IPS-NIHi7 (cell line): ENCODE data around the gene RGL3.
A peak's percentile ranks its signal among the peaks of the same experiment; 100 is the strongest.
"Not testable (repeated sequence)": the region's sequence is repeated elsewhere in the genome, so short reads cannot be mapped to it uniquely, and the experiment has no call there.

Source experiments
- DNase-seq: peaks from one replicate; pipeline ENCODE4 v3.0.0; 2012; ENCODE audit warnings: mixed read lengths; ENCODE audit errors: extremely low spot score

The RGL3 gene

DNA sequence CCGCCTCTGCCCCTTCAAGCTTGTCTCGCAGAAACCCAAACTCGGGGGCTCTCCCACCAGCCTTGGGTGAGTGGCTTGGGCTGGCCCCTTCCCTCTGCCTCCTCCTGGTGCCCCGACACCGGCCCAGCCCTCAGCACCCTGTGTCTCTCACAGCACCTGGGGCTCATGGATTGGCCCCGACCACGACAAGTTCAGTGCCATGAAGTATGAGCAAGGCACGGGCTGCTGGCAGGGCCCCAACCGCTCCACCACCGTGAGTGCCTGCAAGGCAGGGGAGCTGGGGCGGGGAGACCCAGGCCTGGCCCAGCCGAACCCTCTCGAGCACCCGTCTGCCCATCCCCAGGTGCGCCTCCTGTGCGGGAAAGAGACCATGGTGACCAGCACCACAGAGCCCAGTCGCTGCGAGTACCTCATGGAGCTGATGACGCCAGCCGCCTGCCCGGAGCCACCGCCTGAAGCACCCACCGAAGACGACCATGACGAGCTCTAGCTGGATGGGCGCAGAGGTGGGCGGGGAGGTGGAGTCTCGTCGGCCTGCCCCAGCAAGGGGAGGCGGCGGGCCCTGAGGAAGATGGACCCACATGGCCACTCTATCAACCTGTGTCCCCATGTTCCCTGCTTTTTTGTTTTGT lies 29.9 kb upstream of the RGL3 start:
- DNase-seq: no peak

DNA sequence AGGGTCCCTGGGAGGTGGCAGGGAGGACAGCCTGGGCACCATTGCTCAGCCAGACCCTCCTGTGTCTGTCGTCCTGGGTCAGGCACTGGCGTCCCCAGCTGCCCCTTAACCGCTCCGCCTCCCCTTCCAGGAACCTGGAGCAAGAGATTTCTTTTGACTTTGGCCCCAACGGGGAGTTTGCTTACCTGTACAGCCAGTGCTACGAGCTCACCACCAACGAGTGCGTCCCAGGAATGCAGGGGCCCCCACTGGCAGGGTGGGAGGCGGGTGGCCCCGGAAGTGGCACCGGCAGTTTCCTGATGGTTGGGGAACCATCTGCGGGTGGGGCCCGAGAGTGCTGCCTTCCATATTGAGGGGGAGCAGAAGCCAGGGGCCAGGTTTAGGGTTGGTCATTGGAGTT lies 29.3 kb upstream of the RGL3 start:
- no peak for DNase-seq

DNA sequence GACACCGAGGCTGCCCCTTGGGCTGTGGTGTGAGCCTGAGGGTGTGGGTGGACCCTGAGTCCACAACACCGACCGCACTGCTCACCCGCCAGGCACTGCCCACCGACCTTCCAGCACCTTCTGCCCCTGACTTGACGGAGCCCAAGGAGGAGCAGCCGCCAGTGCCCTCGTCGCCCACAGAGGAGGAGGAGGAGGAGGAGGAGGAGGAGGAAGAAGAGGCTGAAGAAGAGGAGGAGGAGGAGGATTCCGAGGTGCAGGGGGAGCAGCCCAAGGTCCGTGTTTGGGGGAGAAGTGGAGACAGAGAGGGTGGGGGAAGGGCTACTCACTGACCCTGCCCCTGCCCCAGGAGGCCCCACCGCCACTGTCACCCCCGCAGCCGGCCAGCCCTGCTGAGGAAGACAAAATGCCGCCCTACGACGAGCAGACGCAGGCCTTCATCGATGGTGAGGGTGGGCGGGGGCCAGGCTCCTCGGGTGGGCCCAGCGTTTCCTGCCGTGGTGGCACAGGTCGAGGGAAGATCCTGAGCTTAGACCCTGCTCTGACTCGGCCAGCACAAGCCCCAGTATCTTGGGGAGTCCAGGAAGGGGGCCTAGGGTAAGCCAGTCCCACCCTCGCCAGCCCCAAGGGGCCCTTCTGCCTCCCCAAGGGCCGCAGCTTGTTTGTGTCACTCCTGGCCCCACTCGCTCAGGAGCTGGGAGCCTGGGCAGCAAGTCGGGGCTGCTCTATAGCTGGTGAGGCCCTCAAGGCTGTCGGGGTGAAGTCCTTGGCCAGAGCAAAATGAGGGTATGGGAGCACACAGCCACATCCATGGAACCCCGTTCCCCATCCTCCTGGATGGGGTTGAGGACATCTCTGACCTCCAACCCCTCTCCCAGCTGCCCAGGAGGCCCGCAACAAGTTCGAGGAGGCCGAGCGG lies 28.5 kb upstream of the RGL3 start:
- DNase-seq: no peak

DNA sequence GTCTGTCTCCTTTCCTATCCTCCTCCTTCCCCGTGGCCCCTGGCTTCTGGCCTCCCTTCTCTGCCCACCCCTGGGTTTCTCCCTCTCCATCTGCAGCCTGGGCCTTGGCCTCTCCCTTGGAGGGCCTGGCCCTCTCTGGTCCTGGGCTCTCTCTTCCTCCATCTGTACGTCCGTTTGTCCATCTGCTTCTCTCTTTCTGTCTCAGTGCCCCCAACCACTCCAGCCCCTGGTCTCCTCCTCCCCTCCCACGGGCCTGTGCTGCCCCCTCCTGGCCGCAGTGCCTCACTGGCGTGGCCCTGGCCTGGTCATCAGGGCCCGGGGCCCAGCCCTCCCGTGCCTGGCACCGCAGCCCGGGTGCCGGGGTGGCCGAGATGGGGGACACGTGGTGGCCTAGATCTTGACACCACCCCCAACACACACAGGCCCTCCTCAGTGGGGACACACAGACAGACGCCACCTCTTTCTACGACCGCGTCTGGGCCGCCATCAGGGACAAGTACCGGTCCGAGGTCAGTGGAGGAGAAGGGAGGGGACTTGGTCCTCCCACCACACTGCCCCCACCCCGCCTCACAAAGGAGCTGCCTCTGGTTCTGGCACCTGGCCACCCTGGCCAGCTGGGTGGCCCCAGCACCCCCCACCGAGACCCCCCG lies 27.7 kb upstream of the RGL3 start:
- DNase-seq: peak; percentile 93

DNA sequence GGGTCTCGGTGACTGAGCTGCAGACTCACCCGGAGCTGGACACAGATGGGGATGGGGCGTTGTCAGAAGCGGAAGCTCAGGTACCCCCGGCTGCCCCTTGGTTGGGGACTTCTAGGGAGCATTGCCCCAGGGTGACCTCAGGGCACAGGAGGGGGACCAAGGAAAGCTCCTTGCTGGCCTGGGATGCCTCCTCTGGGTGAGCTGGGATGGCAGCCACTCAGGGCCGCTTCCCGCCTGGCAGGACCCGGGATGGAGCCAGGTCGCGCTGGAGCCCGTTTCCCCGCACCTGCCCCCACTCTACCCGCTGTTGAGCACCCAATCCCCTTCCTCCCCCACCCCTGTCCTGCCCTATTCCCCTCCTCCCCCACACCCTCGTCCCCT lies 27.1 kb upstream of the RGL3 start:
- no peak for DNase-seq

DNA sequence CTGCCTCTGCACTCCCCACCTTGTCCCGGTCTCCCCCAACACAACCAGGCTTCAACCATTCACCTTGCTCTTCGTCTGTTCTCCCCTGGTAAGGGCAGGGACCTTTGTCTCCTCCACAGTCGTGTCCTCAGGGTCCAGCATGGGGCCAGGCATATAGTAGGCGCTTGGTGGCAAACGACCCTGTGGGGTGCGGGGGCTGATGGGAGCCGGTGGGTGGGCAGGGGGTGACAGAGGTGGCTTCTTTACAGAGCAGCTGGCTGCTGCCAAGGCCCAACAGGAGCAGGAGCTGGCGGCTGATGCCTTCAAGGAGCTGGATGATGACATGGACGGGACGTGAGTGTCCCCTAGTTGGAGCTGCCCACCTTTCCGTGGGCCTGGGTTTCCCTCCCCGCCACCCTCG lies 26.0 kb upstream of the RGL3 start:
- DNase-seq: no peak

DNA sequence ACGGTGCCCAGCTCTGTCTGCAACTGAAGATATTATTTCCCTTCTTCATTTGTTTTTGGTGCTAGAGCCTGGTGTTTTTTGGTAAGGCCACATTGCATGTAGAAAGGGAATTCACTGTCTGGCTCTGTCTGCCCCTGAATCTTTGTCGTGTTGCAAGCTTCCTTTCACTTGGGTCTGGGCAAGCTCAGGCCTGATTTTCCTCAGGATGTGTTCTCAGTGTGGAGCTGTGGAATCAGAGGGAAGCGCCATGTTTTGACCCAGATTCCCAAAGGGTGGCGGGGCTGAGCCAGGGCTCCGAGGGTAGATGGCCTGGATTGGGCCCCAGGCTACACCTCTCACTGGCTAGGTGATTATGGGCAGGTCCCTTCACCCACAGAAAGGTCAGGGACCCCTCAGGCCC lies 24.9 kb upstream of the RGL3 start:
- DNase-seq: no peak

DNA sequence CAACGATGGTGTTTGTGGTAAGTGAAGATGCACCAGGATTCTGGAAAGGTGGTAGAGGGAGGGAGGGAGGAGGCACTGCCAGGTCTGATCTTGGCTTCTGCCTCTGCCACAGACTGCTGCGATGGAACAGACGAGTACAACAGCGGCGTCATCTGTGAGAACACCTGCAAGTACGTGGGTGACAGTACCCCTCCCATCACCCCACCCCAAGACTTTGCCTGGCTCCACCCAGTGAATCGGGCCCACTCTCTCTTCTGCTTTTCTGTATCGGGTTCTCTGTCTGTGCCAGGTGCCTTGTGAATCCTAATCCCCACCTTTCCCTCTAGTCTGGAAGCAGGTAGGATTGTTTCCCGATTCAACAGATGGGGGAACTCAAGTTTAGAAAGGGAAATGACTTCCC lies 18.8 kb upstream of the RGL3 start:
- no peak for DNase-seq

DNA sequence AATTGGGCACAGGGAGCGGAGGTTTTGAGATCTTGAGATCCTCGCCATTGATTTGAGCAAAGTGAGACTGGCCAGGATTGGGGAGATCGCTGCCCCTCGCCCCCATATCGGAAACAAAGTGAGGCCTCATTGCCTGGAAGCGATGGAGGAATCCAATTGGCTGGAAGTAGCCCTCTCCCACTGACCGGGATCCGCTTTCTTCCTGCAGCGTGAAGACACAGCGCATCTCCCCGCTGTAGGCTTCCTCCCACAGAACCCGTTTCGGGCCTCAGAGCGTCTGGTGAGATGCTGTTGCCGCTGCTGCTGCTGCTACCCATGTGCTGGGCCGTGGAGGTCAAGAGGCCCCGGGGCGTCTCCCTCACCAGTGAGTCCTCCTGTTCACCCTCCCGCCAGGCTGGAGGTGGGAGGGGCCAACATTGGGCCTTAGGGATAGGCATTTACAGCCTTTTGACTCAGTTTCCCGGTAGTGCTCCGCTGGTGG lies 16.8 kb upstream of the RGL3 start:
- no peak for DNase-seq

DNA sequence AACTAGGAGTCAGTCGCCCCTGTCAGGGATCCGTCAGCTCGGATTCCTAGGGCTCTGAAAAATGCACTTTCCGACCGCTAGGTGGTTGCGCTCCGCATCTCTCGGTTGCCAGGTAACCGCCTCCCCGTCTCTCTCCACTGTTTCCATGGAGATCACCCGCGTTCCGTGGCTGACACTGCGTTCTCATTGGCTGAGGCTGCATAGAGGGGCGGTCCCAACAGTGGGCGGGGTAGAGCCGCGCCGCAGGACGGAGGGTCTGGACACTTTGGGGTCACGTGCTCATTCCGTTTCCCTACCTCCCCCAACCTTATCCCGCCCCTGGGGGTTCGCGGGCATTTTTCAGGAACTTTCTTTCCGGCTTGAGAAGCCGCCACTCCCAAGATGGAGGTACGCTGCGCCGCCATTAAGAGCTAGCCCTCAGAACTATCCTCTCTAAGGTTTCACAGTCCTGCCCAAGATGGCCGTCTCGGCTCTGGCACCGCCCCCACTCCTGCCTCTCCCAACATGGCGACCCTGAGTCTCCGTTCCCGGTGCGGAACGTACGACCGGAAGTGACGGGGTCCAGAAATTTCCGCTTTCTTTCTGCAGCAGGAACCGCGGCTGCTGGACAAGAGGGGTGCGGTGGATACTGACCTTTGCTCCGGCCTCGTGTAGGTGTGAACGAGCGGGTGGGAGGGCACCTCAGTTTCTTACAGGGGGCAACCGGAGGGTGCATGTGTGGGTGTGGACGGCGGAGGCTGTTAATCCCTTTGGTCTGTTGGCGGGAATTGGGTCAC lies 16.1 kb upstream of the RGL3 start, which contains the start of the genes ODAD3 and PRKCSH:
Gene ODAD3 (minus strand): TSS at position 65 of the 776 bp plus-strand sequence. CDS start 105 bp downstream, outside the sequence.
Gene PRKCSH (plus strand): TSS at position 579 of the 776 bp plus-strand sequence. CDS start 483 bp downstream, outside the sequence.
- DNase-seq: peak; percentile 98

DNA sequence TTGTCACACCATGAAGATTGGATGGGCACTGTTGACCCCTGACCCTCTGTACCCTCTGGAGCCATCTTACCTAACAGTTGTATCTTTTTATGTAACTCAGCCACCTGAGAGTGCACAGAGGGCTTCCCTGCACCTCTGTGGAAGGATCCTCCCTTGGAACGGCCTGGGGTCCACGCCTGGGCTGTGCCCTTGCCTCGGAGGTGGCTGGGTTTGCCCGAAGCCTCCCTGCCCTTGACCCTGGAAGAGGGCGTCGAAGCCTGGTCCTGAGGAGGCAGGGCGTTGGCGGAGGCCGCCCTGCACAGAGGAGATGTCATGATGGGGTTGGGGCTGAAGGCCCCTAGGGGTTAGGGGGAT lies 15.6 kb upstream of the RGL3 start:
- no peak for DNase-seq

DNA sequence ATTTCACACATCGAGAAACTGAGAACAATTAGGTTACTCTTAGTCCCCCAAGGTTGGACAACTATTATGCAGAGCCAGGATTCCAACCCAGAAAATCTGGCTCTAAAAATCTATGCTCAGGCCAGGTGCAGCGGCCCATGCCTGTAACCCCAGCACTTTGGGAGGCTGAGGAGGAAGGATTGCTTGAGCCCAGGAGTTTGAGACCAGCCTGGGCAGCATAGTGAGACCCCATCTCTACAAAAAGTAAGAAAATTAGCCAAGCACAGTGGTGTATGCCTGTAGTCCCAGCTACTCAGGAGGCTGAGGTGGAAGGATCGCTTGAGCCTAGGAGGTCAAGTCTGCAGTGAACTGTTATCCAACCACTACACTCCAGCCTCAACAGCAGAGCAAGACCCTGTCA lies 14.4 kb upstream of the RGL3 start:
- DNase-seq: not testable (repeated sequence)

DNA sequence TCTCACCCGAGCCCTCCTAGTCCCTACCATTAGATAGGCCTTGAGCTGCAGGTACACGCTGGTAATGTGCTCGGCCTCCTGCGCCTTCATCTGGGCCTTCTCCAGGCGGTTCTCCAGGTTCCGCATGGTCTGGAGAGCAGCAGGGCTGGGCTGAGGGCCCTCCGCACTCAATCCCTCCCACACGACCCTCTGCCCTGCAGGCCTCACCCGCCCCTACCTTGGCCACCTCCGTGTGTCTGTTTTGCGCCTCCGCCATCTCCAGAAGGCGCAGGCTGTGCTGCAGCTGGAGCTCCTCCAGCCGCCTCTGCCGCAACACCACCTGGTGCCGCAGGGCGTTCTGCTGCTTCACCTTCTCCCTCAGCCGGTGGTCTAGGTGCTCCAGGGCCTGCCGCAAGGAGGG lies 7.5 kb upstream of the RGL3 start:
- DNase-seq: no peak

DNA sequence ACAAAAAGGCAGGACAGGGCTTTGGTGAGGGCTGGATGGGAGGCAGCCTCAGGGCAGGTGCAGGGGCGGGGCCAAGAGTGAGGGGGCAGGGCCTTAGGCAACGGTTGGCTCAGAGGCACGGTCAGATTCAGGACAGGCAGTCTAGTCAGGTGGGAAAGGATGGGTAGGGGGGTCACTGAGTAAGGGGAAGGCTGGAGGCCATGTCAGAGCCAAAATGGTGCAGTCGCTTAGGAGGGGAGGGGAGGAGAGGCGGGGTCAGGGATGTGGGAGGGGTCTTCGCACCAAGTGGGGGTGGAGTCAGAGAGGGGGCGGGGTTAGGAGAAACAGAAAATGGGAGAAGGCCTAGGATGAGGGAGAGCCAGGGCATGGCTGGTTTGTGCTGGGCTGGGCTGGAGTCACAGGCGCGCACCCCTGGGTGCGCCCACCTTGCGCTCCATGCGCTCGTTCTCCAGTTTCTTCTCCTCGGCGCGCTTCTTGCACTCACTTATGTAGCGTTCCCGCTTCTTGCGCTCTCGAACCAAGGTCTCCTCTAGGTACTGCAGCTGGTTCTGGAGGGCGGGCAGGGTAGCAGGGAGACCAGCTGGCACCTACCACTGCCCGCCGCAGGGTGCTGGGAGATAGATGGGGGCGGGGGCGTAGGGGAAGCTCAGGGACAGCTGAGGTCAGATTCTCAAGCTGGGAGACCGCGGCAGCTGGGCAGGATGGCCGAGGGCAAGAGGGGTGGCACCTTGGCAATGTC lies 6.8 kb upstream of the RGL3 start:
- peak; percentile 66 for DNase-seq

DNA sequence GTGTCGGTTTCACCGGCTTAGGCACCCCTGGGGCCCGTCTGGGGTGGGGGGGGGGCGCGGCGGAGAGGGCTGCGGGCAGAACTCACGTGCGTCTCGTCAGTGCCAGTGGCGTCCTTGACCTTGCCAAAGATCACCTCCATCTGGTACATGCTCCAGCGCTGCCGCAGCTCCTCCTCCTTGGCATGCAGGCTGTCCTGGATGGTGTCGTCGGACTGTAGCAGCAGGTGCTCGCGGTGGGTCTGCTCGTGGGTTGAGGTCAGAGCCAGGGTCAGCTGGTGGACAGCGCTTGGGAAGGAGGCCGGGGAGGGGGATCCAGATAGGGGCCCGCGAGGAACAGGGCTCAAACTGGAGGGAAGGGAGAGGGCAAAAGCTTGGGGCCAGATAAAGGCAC lies 4.7 kb upstream of the RGL3 start:
- DNase-seq: peak; percentile 8

DNA sequence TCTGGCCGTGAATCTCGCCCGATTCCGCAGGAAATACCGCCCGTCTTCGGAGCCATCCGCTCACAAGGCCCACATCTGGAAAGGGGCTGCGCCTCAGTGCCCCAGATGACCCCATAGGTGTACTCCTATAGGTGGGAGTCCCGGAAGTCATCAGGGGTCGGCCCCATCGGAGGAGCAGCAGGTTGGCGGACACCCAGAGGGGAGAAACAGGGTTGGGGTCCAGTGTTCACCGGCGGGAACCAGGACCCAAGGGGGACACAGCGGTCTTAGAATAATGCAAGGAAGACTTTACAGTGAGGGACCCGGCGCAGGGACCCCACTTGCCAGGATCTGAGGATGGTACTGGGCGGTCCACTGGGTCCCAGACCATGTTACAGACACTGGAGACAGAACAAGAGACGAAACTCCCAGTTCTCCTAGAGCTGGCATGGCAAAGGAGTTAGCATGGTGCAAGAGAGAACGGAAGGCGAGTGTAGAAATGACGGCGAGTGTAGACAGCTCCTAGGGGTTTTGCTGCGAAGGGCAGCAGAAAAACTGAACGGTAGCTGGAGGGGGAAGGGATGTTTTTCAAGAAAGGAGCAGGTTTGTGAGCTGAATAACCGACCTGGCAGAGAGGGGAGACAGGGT lies 4.2 kb upstream of the RGL3 start:
- DNase-seq: no peak

DNA sequence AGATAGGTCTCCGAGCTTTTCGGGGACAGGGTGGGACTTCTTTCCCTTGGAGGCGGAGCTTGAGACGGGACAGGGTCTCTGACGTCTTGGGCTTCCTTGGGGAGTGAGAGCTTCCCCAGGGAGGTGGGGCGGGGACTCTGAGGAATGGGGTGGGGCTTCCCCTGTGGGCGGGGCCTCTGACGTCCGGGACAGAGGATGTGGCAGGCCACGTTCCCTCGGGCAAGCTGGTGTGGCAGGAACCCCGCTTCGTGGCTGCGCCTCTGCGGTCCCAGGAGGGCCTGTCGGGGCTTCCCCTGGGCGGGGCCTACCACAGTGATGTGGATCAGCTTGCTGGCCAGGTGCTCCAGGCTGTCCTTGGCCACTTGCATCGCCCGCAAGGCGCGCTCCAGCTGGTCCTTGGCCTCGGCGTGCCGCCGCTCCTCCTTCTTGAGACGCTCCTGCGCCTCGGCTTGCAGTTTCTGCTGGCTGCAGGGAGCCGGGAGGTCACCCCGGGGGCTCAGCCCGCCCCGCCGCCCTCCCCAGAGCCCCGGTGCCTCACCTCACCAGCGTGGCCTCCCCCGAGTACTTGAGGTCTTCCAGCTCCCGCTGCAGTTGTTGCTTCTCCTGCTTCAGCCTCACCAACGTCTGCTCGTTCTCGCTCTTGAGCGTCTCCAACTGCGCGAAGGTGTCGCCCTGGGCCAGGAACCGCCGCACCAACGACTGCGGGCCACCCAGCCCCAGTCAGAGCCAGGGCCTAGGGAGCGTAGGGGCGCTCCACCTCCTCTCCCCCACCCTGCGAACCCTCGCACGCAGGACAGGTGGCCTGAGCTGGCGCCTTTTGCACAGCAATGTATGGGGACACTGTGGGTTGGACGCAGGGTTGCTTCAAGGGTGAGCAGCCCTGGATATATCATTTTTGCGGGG lies 3.3 kb upstream of the RGL3 start:
- peak; percentile 91 for DNase-seq

DNA sequence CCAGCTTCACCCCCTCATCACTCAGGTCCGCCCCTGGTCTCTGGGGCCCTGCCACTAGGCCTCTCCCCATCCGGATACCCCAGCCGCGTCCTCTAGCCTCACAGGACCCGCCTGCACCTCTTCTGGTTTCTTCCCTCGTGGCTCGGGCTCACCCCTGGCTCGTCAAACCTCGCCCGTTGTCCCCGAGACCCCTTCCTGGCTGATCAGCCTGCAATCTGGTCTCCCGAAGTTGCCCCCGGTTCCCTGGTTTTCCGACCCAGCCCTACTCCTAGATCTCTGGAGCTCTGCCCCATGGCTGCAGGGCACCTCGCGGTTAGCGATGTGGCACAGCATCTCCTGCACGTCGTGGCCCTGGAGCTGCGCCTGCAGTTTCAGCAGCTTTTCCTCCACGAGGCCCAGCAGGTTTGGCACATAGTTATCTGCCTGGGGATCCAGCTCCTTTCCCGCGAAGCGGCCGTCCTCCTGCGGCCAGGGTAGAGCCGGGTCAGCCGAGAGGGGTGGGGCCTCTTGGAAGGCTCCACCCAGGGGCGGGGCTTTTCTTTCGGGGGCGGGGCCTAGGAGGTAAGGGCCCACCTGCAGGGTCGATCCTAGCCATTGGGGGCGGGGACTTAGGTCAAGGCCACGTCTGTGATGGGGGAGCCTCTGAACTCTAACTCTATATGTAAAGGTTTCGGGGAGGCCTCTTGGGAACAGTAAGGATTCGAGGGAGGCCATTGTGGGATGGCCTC lies 2.4 kb upstream of the RGL3 start:
- peak; percentile 85 for DNase-seq
